Mononuclear cell (primary cell): ENCODE results near the gene CRHR1. TPM values are rescaled to one million over a fixed set of nuclear protein-coding genes. Genes with fewer than 3 reads are reported as not detected.

Source experiments
- H3K27me3 ChIP-seq: 2 replicates; pipeline ENCODE4 v1.6.0; 2011; ENCODE audit warnings: low read length, control low read depth; ENCODE audit not compliant: insufficient read depth
- H3K4me1 ChIP-seq: 2 replicates; pipeline ENCODE4 v1.5.1; 2011; ENCODE audit warnings: mild to moderate bottlenecking, low read length, control low read depth; ENCODE audit not compliant: insufficient read depth
- H3K4me3 ChIP-seq: 2 replicates; pipeline ENCODE4 v1.5.1; 2011; ENCODE audit warnings: mild to moderate bottlenecking, low read length, moderate library complexity
- H3K9me3 ChIP-seq: 2 replicates; pipeline ENCODE4 v1.5.1; 2011; ENCODE audit warnings: low read depth, mild to moderate bottlenecking, control low read depth, low read length
- total RNA-seq: library from RNA; depleted of rRNA; stranded (reverse); fragments of >200 nt; gene quantifications from one replicate; pipeline ENCODE4 v1.2.3, GENCODE V29; 2012

The CRHR1 gene
- total RNA-seq, 1 donor: not detected

- Histone ChIP-seq H3K4me3 (no peak overlapping the region), H3K4me1 (no peaks in the 10 kb centered on the region), H3K27me3 (no peaks in the 10 kb centered on the region), H3K9me3 (no peaks in the 10 kb centered on the region)
Observed at GRCh38 chr17:45836047-45837044, 52.2 kb downstream of the CRHR1 start.

GRCh38 chr17:45837187-45837586 is 53.1 kb downstream of the CRHR1 start:
- no peak overlapping the region for H3K4me3 ChIP-seq

GRCh38 chr17:45837603-45838002 is 53.5 kb downstream of the CRHR1 start:
- H3K9me3 ChIP-seq: no peaks in the 10 kb centered on the region
- no peaks in the 10 kb centered on the region for H3K27me3 ChIP-seq

More at GRCh38 chr17:45837187-45837586, 53.1 kb downstream of the CRHR1 start:
- H3K27me3 ChIP-seq: no peaks in the 10 kb centered on the region
- no peaks in the 10 kb centered on the region for H3K9me3 ChIP-seq
- no peaks in the 10 kb centered on the region for H3K4me1 ChIP-seq

GRCh38 chr17:45838751-45839295 is 54.7 kb downstream of the CRHR1 start:
- Histone ChIP-seq H3K27me3 (no peaks in the 10 kb centered on the region), H3K9me3 (no peaks in the 10 kb centered on the region), H3K4me1 (no peaks in the 10 kb centered on the region), H3K4me3 (no peak overlapping the region)

More at GRCh38 chr17:45837603-45838002, 53.5 kb downstream of the CRHR1 start:
- H3K4me1 ChIP-seq: no peaks in the 10 kb centered on the region
- no peak overlapping the region for H3K4me3 ChIP-seq

GRCh38 chr17:45839442-45839841 is 55.3 kb downstream of the CRHR1 start:
- no peaks in the 10 kb centered on the region for H3K9me3 ChIP-seq
- no peak overlapping the region for H3K4me3 ChIP-seq
- H3K27me3 ChIP-seq: no peaks in the 10 kb centered on the region
- H3K4me1 ChIP-seq: no peaks in the 10 kb centered on the region

- no peaks in the 10 kb centered on the region for H3K9me3 ChIP-seq
- no peak overlapping the region for H3K4me3 ChIP-seq
- no peaks in the 10 kb centered on the region for H3K4me1 ChIP-seq
- no peaks in the 10 kb centered on the region for H3K27me3 ChIP-seq
Observed at GRCh38 chr17:45841186-45841585, 57.1 kb downstream of the CRHR1 start.

GRCh38 chr17:45841883-45842525 is 57.9 kb downstream of the CRHR1 start:
- Histone ChIP-seq H3K4me3 (no peak overlapping the region), H3K9me3 (no peaks in the 10 kb centered on the region), H3K27me3 (no peaks in the 10 kb centered on the region), H3K4me1 (no peaks in the 10 kb centered on the region)

- H3K9me3 ChIP-seq: no peaks in the 10 kb centered on the region
- H3K4me3 ChIP-seq: no peak overlapping the region
Observed at GRCh38 chr17:45843722-45844121, 59.6 kb downstream of the CRHR1 start.

GRCh38 chr17:45844695-45845375 is 60.7 kb downstream of the CRHR1 start, which contains the start of gene SPPL2C:
TSS of gene SPPL2C (plus strand) at chr17:45844881. CDS start at chr17:45844907, 26 bp downstream.
- no peaks in the 10 kb centered on the region for H3K4me1 ChIP-seq
- no peaks in the 10 kb centered on the region for H3K27me3 ChIP-seq
- no peaks in the 10 kb centered on the region for H3K9me3 ChIP-seq
- H3K4me3 ChIP-seq: no peak within 1 kb of the TSS

More at GRCh38 chr17:45843722-45844121, 59.6 kb downstream of the CRHR1 start:
- Histone ChIP-seq H3K4me1 (no peaks in the 10 kb centered on the region), H3K27me3 (no peaks in the 10 kb centered on the region)

GRCh38 chr17:45845376-45846185 is 61.5 kb downstream of the CRHR1 start:
- Histone ChIP-seq H3K4me3 (no peak overlapping the region), H3K4me1 (no peaks in the 10 kb centered on the region), H3K27me3 (no peaks in the 10 kb centered on the region), H3K9me3 (no peaks in the 10 kb centered on the region)

GRCh38 chr17:45846223-45846622 is 62.1 kb downstream of the CRHR1 start:
- H3K27me3 ChIP-seq: no peaks in the 10 kb centered on the region
- no peaks in the 10 kb centered on the region for H3K9me3 ChIP-seq
- no peak overlapping the region for H3K4me3 ChIP-seq
- no peaks in the 10 kb centered on the region for H3K4me1 ChIP-seq

- Histone ChIP-seq H3K9me3 (no peaks in the 10 kb centered on the region), H3K4me1 (no peaks in the 10 kb centered on the region), H3K27me3 (no peaks in the 10 kb centered on the region), H3K4me3 (no peak overlapping the region)
Observed at GRCh38 chr17:45846646-45847045, 62.5 kb downstream of the CRHR1 start.

- H3K4me3 ChIP-seq: no peak overlapping the region
- no peaks in the 10 kb centered on the region for H3K9me3 ChIP-seq
- H3K27me3 ChIP-seq: no peaks in the 10 kb centered on the region
- H3K4me1 ChIP-seq: no peaks in the 10 kb centered on the region
Observed at GRCh38 chr17:45847101-45847500, 63.0 kb downstream of the CRHR1 start.

- H3K4me3 ChIP-seq: no peak overlapping the region
- H3K9me3 ChIP-seq: no peaks in the 10 kb centered on the region
- H3K4me1 ChIP-seq: peaks cover 3% of the 10 kb centered on the region
- H3K27me3 ChIP-seq: peaks cover 3% of the 10 kb centered on the region
Observed at GRCh38 chr17:45847747-45848146, 63.6 kb downstream of the CRHR1 start.
